Pulmonary artery endothelial cell (primary cell): Measurements from ENCODE around the gene CCL13. TPM values are rescaled to one million over a fixed set of nuclear protein-coding genes. Genes with fewer than 3 reads are reported as not detected.

ENCODE experiments used
- DNase-seq: peaks from one replicate; pipeline ENCODE4 v3.0.0-alpha.2; 2011; ENCODE audit warnings: low read depth, low spot score
- total RNA-seq: library from RNA; depleted of rRNA; stranded (reverse); fragments of >200 nt; gene quantifications from 2 replicates; pipeline ENCODE4 v1.2.3, GENCODE V29; 2014

Gene CCL13
- total RNA-seq, 1 donor from 2014 or later = not detected

GRCh38 chr17:34384822-34385605 is 28.7 kb downstream of the CCL13 start:
- DNase-seq = no peak

DNA sequence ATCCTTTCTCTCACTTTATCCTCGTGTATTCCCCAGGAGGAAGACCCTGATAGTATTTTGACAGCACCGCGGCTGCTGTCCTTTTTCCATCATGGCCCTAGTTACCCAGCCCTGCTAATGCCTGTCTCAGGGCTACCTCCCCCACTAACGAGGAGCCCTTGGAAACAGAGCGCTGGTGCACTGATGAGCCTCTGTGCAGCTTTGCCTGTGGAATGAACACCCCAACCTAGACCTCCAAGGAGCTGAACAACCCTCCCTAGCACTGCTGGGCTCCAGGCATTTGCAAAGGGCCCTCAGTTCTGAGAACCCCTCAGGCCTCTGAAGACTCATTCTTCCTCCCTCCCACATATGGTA is 30.0 kb downstream of the CCL13 start:
- DNase-seq = no peak

- DNase-seq = no peak
Measured at GRCh38 chr17:34386697-34387550, 30.6 kb downstream of the CCL13 start.

- no peak for DNase-seq
Measured at GRCh38 chr17:34387566-34387965, 31.3 kb downstream of the CCL13 start.

- no peak for DNase-seq
Measured at GRCh38 chr17:34389126-34389750, 33.0 kb downstream of the CCL13 start.

GRCh38 chr17:34390649-34391048 is 34.4 kb downstream of the CCL13 start:
- DNase-seq = no peak

GRCh38 chr17:34391241-34391640 is 35.0 kb downstream of the CCL13 start:
- DNase-seq = no peak

- DNase-seq = no peak
Measured at GRCh38 chr17:34393401-34393800, 37.1 kb downstream of the CCL13 start.

DNA sequence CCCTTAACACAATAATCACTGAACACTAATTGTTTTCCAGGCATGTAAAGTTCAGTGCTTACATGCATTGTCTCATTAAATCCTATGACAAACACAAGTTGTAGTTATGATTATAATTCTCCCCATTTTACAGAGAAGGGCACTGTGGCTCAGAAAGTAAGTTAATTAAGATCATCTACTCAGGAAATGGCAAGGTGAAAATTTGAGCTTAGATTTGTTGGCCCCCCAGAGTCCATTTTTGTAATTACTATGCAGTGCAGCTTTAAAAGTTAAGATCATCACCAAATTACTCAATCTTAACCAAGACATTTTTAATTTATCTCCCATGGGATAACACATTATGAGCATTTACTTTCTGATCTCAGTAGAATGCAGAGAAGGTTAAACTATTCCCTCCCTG is 41.0 kb downstream of the CCL13 start:
- DNase-seq = no peak

DNA sequence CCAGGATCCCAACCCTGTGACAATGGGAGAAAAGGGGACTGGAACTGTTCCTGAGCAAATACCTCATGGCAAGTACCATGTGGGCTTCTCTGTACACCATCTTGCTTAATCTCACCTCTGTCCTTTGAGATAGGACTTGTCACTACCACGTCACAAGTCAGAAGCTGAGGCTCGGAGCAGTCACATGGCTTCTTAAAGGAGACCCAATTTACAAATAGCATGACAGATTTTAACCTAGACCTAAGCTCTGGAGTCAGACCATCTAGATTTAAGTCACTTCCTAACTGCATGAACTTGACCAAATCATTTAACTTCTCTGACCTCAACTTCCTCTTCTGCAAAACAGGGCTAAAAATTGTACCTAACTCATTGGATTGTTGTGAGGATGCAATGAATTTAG is 42.7 kb downstream of the CCL13 start:
- DNase-seq = no peak

DNA sequence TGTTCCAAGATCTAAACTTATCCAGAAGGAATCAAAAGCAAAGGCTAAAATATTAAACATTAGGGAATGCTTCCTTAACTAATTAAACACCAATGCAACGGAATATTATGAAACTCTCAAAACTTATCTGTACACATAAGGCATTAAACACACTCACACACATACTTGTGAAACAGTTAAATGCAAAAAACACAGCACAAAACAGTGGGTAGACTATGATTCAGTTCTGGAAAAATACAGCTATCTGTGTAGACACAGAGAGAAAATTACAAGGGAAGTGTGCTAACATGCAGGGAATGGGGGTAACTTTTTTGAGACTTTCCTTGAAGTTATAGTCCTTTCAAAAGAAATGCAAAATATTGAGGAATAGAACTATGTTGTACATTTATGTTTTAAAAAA is 43.4 kb downstream of the CCL13 start:
- DNase-seq = no peak

DNA sequence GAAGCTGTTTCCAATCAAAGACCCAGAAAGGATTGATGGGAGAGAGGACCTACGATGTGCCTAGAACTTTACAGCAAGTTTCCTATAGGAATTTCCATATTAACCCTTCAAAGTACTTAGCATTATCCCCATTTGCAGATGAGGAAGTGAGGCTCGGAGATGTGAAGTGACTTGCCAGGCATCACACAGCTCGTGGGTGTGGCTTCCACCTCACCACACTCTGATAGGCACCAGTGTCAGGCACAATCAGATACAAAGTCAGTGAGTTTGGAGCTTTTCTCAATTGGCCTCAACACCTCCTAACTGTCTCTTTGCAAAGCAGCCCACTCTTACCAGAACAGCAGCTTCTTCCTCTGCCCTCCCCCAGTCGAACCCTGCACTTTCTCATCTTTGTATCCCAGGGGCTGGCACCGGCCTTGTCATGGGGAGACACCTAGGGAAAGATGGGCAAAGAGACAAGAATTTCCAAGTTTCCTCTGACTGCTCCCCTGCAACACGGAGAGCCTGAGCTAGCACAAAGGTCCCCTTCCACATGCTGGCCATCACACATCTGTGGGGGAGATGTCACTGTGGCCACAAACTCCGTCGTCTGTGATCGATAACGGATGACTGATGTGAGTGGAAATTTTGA is 44.1 kb downstream of the CCL13 start:
- no peak for DNase-seq

DNA sequence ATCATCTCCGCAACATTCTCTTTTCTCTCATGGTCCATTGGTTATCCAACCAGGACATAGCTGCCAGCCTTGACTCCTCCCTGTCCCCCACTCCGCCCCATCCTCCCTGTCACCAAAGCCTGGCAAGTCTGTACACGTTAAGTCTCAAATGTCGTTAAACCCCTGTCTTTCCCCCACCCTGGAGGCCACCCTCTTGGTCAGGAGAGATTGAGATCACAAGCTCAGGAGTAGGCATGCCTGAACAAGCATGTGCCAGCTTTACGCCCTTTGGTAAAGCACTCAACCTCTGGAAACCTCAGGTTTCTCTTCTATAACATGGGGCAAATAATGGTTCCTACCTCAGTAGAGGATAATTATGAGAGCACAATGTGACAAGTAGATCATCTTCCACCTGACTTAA is 44.9 kb downstream of the CCL13 start:
- DNase-seq = no peak

GRCh38 chr17:34403006-34403405 is 46.7 kb downstream of the CCL13 start:
- DNase-seq = no peak

DNA sequence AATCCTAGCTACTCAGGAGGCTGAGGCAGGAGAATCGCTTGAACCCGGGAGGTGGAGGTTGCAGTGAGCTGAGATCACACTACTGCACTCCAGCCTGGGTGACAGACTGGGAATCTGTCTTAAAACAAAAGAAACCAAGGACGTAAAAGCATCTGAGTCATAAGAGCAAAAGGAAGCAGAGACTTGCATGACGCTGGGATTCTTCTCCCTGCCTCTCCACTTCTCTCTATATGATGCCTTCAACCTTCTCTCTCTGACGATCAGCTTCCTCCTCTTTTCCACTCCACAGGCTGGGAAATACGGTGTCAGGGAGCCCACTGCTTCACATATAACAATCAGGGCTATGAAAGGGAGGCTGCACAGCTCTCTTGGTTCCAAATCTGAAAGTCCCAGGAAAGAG is 49.9 kb downstream of the CCL13 start:
- no peak for DNase-seq

Other genes starting within 250 kb of the CCL13 start
- 135 and 355 TPM in 2 replicates for gene CCL2, start 101.2 kb upstream of the CCL13 start, total RNA-seq
- gene CCL7, start 86.3 kb upstream of the CCL13 start, total RNA-seq = 0.07 and 0.11 TPM in 2 replicates
- not detected in 2 replicates for gene CCL11, start 70.7 kb upstream of the CCL13 start, total RNA-seq
- not detected in 2 replicates for gene CCL8, start 37.0 kb upstream of the CCL13 start, total RNA-seq
- not detected in 2 replicates for gene CCL1, start 6.8 kb downstream of the CCL13 start, total RNA-seq
- gene TMEM132E, start 223.1 kb downstream of the CCL13 start, total RNA-seq = not detected in 2 replicates